HL-60/S4 (cell line): ENCODE measurements around the gene HTR3B.
"Not testable (repeated sequence)": the region's sequence is repeated elsewhere in the genome, so short reads cannot be mapped to it uniquely, and the experiment has no call there.

ENCODE experiments used
- in situ Hi-C: fragments of 300-500 bp; cut with MboI; formaldehyde crosslinking; loops from 2 replicates; pipeline ENCODE4 v1.14.3; 2022; ENCODE audit warnings: low sequenced_read_pairs

The HTR3B gene, protein sequence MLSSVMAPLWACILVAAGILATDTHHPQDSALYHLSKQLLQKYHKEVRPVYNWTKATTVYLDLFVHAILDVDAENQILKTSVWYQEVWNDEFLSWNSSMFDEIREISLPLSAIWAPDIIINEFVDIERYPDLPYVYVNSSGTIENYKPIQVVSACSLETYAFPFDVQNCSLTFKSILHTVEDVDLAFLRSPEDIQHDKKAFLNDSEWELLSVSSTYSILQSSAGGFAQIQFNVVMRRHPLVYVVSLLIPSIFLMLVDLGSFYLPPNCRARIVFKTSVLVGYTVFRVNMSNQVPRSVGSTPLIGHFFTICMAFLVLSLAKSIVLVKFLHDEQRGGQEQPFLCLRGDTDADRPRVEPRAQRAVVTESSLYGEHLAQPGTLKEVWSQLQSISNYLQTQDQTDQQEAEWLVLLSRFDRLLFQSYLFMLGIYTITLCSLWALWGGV

DNA sequence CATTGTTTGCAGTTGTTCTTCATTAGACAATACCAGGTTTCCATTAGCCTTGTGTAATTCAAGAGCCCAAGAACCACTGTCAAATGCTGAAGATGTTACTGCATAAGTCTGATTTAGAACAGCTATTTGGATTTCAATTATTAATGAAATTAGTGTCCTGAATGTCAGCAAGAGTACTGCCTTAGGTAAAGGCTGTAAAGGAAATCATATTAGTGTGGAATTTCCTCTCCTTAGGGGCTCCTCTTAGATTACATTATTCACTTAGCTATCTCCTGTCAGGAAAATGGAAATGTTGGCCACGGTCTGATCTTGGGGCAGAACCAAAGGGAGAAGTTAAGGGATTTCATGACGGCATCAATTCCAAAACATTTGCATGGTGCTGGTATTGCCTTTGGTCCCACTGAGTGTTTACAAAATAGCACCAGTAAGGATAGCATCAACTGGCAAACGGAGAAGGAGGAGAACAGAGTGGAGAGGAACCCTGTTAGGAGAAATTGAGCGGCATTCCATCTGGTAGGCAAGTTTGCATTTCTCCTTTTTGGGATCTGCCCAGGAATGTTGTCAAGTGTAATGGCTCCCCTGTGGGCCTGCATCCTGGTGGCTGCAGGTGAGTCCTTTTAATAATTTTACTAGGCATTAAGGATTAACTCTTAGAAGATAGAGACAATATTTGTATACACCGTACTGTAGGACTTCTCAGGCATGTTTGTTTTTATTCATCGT lies at the start of gene HTR3B:
HTR3B (plus strand) TSS at position 418 of the 723 bp plus-strand sequence; CDS start at position 556, 138 bp downstream.
- in situ Hi-C loops: no loop called here

DNA sequence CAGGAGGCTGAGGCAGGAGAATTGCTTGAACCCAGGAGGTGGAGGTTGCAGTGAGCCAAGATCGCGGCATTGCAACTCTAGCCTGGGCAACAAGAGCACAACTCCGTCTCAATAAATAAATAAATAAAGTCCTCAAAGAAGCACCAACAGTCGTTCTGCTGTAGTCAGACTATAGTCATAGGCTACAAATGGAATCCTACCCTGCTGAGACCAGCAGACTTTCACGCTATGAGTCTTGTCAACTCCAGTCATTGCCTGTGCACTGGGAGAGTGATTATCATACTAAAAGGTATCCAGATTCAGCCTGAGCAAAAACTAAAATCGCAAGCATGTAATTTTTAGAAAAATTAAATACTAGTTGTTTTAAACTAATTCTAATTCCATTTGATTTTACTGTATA lies 48.8 kb upstream of the HTR3B start:
- in situ Hi-C loops: no loop called here

DNA sequence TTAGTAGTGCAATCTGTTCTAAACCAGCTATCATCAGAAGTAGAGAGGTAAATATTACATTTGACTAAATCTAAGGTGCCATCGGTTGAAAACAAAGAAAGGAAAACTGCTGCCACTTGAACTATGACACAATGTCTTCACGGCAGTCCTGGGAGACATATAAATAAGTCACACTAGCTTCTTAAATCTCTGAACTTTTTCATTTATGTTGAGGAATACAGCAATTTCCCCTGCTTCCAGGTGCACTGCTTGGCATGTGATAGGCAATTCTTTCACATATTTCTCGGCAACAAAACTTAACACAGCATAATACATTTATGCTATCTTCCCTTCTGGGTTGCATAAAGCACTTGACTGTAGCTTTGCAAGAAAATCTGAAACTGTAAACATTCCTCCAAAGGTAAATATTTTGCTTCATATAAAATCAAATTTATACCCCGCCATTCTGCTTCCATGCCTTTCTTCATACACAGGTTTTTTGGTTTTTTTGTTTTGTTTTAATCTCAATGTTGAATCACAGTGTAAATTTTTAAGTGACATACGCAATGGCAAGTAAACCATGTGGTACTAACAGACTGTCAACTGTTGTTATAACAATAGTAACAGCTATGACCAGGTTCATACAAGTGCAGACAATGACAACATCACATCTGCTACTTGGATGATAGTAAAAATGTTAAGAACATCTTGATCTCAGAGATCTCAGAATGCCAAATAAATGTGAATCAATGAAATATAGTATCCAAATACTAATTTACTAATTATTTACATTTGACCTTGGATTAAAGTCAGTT lies 47.4 kb upstream of the HTR3B start:
- in situ Hi-C loops: no loop called here

DNA sequence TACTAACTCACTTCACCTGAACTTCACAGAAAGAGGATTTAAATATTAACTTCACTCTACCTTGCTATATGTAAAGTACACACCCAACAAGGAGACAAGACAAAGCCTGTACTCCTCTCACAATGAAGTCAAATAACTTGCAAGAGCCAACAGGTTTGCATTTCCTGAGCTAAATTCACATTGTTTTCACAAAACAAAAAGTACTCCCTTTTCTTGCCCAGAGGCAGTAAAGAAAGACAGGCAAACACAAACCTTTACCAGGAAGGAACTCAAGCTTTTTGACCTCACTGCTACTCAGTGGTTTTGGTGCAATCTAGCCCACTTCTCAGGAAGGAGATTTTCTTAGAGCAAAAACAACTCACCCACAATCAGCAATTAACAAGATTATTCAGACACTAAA lies 44.9 kb upstream of the HTR3B start:
- in situ Hi-C loops: no loop called here

DNA sequence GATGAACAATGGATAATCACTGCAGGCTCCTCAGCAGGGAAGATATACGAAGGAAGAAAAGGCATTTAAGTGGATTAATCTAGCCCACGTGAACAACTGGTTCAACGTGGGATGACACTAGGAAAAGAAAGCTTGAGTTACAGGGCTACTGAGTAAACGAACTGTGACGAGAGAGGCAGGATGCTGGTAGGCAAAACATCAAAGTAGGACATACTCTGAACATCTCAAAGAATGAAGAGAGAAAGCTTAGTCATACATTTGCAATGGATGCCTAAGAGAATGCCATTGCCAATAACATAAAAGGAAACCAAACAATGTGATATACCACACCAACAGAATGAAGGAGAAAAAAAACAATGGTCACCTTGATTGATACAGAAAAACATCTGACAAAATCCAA lies 42.2 kb upstream of the HTR3B start:
- in situ Hi-C loops: no loop called here

DNA sequence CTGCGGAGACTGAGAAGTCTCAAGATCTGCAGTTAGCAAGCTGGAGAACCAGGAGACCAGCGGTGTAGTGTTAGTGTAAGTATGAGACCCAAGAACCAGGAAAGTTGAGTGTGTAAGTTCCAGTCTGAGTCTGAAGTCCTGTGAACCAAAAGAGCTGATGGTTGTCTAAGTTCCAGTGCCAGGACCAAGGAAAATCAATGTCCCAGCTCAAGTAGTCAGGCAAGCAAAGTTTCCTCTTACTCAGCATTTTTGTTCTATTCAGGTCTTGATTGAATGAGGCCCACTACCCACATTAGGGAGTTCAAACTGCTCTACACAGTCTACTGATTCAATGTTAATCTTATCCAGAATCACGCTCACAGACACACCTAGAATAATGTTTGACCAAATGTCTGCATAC lies 40.2 kb upstream of the HTR3B start:
- in situ Hi-C loops: no loop called here

DNA sequence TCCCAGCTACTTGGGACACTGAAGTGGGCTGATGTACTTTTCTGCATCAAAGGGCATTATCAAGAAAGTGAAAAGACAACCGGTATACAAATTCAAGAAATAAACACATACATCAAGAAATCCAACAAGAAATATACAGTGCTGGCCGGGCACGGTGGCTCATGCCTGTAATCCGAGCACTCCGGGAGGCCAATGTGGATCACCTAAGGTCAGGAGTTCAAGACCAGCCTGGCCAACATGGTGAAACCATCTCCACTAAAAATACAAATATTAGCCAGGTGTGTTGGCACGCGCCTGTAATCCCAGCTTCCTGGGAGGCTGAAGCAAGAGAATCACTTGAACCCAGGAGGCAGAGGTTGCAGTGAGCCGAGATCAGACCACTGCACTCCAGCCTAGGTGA lies 38.7 kb upstream of the HTR3B start:
- in situ Hi-C loops: no loop called here

DNA sequence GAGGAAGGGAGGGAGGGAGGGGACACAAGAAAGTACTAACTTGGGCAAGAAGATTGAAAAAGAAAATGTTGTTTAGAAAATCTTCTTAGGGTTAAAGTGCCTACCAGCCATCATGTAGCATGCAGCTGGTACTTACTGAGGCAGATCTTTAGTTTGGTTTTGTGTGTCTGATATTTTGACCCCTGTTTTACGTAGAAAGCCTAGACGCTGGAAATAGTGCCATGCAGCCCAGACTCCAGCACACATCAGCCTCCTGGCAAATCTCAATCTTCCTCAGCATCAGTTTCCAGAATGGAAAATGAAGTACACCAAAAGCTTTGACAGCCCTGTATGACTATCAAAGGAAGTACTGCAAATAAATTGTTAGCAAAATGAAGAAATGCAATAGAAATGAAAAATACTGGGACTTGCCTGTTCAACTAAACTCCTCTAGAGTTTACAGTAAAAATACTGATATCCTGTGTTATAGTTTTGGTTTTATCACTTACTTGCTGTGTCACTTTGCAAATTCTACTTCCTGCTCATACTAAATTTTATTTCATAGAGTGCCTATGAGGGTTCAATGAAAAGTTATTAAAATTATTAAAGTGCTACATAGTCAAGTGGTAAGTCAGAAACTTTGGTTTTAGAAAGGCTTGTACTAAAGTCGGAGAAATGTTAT lies 36.6 kb upstream of the HTR3B start:
- in situ Hi-C loops: no loop called here

DNA sequence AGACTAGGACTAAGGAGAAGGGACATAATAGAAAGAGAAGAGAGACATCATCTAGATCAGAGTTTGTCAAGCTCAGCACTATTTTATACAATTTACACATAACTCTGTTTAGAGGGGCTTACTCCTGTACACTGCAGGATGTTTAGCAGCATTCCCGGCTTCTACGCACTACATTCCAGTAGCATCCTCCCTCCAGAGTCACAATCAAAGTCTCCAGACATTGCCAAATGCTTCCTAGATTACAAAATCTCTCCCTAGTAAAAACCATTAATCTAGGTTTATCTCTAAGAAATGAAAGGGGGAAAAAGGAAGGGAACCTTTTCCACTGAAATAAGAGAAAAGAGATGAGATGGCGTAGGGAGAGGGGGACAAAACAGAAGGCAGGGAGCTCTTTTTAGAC lies 33.3 kb upstream of the HTR3B start:
- in situ Hi-C loops: no loop called here

DNA sequence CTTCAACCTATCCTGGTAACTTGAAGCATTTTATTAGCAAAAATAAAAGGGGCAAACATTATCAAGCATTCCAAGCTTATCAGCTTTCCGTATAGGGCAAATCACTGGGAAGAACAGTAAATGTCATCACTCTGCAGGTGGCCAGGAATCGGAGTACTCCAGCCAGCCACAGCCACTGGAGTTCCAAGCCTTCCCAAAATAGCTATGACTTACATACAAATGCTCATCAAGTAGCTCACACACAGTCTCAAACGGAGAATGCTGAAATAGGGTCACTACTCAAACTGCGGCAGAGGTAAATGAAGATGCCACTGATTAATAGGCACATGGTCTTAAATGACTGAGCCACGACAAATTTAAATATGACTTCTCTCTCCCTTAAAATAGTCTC lies 31.4 kb upstream of the HTR3B start:
- in situ Hi-C loops: no loop called here

DNA sequence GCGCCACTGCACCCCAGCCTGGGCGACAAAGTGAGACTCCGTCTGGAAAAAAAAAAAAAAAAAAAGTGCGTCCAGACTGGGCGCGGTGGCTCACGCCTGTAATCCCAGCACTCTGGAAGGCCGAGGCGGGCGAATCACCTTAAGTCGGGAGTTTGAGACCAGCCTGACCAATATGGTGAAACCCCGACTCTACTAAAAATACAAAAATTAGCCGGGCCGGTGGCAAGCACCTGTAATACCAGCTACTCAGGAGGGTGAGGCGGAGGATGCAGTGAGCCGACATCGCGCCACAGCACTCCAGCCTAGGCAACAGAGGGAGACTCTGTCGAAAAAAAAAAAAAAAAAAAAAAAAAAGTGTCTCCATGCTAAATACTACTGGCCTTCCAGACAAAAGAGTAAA lies 30.5 kb upstream of the HTR3B start:
- in situ Hi-C loops: no loop called here

DNA sequence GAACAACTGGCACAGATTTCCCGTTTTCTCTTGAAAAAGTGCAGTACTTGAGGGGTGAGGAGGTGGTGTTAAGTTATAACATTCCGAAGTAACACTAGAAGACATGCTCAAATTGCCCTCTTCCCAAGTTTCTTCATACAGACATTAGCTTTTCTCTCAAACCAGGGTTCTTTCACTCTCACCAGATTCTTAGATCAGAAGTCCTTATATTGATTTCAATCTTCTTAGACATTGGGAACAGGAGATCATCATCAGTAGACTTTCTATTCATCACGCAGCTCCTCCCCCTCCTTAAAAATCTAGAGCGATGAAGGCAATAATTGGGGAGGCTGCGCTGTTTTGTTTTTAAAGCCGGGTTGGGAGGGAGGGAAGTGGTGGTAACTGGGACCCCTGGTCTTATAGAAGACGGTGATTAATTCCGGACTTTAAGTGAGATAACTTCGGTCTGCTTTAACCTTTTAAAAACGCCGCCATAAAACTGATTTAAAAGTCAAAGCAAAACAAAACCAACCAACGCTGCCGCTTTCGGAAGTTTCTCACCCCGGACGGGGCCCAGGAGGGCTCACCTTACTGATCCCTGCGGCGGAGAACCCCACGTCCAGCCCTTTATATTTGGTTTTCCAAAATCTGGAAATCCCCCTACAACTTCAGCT lies 29.9 kb upstream of the HTR3B start:
- in situ Hi-C loops: no loop called here

DNA sequence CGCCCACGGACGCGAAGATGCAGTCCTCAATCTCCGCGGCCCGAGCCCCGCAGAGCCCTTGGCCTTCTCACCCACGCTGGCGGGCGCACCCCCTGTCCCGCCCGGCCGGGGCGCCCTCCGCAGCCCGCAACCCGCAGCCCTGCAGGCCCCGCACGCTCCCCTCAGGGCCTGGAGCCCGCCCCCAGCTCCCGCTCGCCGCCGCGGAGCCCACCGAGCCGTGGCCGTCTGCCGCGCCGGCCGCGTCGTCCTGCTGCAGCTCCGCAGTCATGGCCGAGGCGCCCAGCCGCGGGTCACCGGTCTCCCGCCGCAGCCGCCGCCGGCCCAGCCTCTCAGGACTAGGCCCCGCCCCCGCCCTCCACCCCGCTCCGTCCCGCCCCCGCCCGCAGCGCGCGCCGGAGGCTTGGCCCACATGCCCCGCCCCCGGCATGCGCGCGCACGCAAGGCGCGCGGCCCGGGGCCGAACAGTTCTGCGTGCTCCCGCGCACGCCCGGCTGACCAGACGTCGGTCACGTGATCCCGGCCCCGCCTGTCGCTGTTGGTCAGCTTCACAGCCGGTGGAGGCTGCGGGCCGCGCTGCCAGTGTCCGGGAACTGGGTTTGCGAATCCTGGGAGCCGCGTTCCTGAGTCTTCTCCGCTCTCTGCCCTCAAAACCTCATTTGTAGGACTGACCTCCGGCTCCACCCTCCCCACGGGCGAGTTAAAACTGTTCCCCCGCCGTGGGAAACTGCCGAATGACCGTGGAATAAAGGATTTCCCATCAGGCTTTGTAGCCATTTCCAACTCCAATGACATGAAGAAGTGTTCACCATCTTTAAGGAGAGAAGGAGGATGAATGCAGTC lies 29.1 kb upstream of the HTR3B start, which contains the start of gene USP28:
USP28 (minus strand) TSS at position 339 of the 840 bp plus-strand sequence; CDS start at position 268, 71 bp downstream.
- in situ Hi-C loops: no loop called here

DNA sequence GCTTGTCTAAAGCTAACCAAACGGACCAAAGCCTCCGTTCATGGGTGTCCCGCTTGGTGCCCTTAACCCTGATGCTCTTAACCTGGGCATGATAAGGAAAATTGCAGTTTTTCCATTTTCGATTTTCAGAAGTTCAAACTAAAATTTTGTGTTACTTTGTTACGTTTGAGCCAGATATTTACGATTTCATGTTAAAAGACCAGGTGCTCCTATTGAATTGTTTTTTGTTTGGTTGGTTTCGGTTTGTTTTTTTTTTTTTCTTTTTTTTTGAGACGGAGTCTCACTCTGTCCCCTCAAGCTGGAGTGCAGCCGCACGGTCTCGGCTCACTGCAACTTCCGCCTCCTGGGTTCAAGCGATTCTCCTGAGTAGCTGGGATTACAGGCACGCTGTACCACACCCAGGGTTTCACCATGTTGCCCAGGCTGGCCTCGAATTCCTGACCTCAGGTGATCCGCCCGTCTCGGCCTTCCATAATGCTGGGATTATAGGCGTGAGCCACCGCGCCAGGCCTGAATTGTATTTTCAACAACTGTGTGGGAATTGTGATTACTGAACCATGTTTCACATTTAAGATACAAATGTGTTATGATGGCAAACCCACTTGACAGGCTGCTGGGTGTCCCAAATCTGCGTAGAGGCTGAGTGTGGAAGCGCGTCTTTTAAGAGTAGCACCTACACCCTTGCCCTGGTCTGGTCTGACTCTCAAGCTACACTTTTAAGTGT lies 28.4 kb upstream of the HTR3B start:
- in situ Hi-C loops: no loop called here

DNA sequence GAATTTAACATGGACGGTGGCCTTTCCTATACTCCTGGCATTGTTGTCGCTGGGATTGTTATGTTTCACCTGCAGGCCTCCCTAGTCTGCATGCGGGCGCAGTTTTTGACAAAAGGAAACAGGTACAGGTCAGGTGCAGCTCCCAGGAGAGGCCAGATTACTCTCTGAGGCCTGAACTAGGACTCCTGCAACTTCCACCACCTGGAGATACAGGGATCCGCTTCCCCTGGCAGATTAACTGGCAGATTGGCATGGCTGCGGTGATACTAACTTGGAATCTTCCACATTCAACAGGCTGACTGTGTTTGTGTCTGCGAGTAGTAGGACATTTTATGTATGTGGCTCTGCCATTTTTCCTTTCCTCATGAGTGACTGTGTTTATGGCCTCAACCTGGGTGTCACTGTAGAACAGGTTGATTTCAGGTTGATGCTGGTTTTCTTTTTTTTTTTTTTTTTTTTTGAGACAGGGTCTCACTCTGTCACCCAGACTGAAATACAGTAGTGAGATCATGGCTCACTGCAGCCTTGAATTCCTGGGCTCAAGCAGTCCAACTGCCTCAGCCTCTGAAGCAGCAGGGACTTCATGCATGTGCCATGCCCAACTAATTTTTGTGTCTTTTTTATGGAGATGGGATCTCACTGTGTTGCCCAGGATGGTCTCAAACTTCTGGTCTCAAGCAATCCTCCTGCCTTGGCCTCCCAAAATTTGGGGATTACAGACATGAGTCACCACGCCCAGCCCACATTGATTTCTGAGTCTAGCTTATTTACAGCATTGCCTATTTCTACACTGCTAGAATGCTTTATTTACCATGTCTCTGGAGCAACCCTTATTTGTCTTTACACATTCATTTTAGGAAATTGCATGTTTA lies 27.6 kb upstream of the HTR3B start:
- in situ Hi-C loops: no loop called here

DNA sequence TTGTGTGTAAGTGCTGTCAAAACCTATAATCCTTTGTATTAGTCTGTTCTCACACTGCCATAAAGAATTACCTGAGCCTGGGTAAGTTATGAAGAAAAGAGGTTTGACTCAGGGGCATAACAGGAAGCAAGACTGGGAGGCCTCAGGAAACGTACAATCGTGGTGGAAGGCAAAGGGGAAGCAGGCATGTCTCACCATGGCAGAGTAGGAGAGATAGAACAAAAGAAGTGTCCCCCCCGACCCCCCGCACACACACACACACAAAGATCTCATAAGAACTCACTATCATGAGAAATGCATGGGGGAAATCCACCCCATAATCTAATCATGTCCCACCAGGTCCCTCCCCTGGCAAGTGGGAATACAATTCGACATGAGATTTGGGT lies 26.9 kb upstream of the HTR3B start:
- in situ Hi-C loops: no loop called here

DNA sequence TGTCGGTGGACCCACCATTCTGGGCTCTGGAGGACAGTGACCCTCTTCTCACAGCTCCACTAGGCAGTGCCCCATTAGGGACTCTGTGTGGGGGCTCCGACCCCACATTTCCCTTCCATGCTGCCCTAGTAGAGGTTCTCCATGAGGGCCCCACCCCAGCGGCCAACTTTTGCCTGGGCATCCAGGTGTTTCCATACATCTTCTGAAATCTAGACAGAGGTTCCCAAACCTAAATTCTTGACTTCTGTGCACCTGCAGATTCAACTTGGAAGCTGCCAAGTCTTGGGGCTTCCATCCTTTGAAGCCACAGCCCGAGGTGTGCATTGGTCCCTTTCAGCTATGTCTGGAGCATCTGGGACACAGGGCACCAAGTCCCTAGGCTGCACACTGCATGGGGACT lies 25.1 kb upstream of the HTR3B start:
- in situ Hi-C loops: not testable (repeated sequence)

DNA sequence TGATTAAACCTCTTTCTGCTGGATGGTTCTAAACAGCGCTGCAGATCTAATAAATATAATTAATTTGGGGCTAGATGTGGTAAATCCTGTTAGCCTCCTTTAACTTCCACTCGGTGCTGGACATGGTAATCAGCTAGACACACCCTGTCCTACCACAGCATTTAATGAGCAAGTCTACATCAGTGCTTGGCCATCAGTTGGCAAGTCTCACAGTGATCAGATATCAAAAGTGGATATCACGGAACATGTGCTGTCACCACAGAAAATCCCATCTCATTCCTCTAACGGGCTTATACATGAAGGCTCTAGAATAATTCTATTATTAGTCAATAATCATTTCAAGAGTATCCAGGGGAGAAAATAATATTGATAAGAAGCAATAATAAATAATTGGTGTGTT lies 23.6 kb upstream of the HTR3B start:
- in situ Hi-C loops: no loop called here
